HepG2 (cell line): ENCODE measurements around the gene SERINC2. TPM values are rescaled to one million over a fixed set of nuclear protein-coding genes. Genes with fewer than 3 reads are reported as not detected.
A peak's percentile ranks its signal among the peaks of the same experiment; 100 is the strongest.

Experiments used
- ERF ChIP-seq: IDR thresholded peaks from 2 replicates; pipeline ENCODE4 v1.6.1; 2018; ENCODE audit warnings: missing biosample characterization, missing genetic modification reagents
- FOSL2 ChIP-seq: sonication (generic); formaldehyde crosslinking; IDR thresholded peaks from 2 replicates; pipeline ENCODE4 v1.4.0; 2020; ENCODE audit warnings: missing genetic modification reagents
- HOXA9 ChIP-seq: sonication (generic); formaldehyde crosslinking; IDR thresholded peaks from 2 replicates; pipeline ENCODE4 v1.8.1; 2022; ENCODE audit warnings: missing genetic modification reagents, mild to moderate bottlenecking, moderate library complexity, borderline replicate concordance
- NFATC3 ChIP-seq: sonication (generic); formaldehyde crosslinking; IDR thresholded peaks from 2 replicates; pipeline ENCODE4 v1.5.1; 2020; ENCODE audit warnings: mild to moderate bottlenecking, missing genetic modification reagents
- NFIB ChIP-seq: sonication (generic); formaldehyde crosslinking; IDR thresholded peaks from 2 replicates; pipeline ENCODE4 v1.9.0; 2021; ENCODE audit warnings: missing genetic modification reagents, mild to moderate bottlenecking, borderline replicate concordance
- NFYB ChIP-seq: sonication (generic); formaldehyde crosslinking; IDR thresholded peaks from 2 replicates; pipeline ENCODE4 v1.4.0; 2020; ENCODE audit warnings: missing genetic modification reagents
- SP140L ChIP-seq: sonication (generic); formaldehyde crosslinking; IDR thresholded peaks from 2 replicates; pipeline ENCODE4 v1.4.0; 2020; ENCODE audit warnings: missing genetic modification reagents, borderline replicate concordance
- ZNF24 ChIP-seq: fragments of 450-650 bp; IDR thresholded peaks from 2 replicates; pipeline ENCODE4 v1.6.1; 2017; ENCODE audit warnings: antibody characterized with exemption, mild to moderate bottlenecking
- ZNF552 ChIP-seq: sonication (generic); formaldehyde crosslinking; IDR thresholded peaks from 2 replicates; pipeline ENCODE4 v1.9.0; 2022; ENCODE audit warnings: missing genetic modification reagents, mild to moderate bottlenecking, borderline replicate concordance
- polyA plus RNA-seq, 8 experiments: library from polyadenylated mRNA; depleted of rRNA in 3 of 8; stranded (reverse) in 7 of 8; unstranded in 1 of 8; fragments of >200 nt; fragmentation: Illumina TruSeq in 4 of 8; extraction: Trizol in 4 of 8; gene quantifications; 2 replicates each; pipeline versions ENCODE4 v1.2.1 to v1.2.3, GENCODE V29; 2011 to 2016; ENCODE audit warnings: low read depth in 4 of 8, missing spikeins in 1 of 8, mixed read lengths in 1 of 8; ENCODE audit not compliant: insufficient read depth in 1 of 8
- total RNA-seq, 5 experiments: library from RNA; depleted of rRNA; stranded (reverse); fragments of >200 nt; fragmentation: Illumina TruSeq; extraction: Trizol; gene quantifications; 2 replicates each; pipeline ENCODE4 v1.2.3, GENCODE V29; 2016; ENCODE audit warnings: low read depth in 1 of 5
- TF ChIP-seq, protein P1 (sequence below): sonication (generic); formaldehyde crosslinking; IDR thresholded peaks from 2 replicates; pipeline ENCODE4 v1.9.0; 2021; ENCODE audit warnings: missing genetic modification reagents, borderline replicate concordance
- TF ChIP-seq, protein P2 (sequence below): sonication (generic); formaldehyde crosslinking; IDR thresholded peaks from 2 replicates; pipeline ENCODE4 v1.4.0; 2020; ENCODE audit warnings: missing genetic modification reagents
- TF ChIP-seq, protein P3 (sequence below): conservative IDR thresholded peaks from 2 replicates; pipeline ENCODE4 v1.6.1; 2018; ENCODE audit warnings: missing genetic modification reagents
- TF ChIP-seq, protein P4 (sequence below): sonication (generic); formaldehyde crosslinking; IDR thresholded peaks from 2 replicates; pipeline ENCODE4 v1.8.0; 2022; ENCODE audit warnings: missing genetic modification reagents, mild to moderate bottlenecking, borderline replicate concordance

SERINC2 gene
- total and polyA plus RNA-seq, 2 of the 13 experiments (the other 11 are each of a cell fraction or from before 2014, with no cell fraction given), result 4.8 to 126 TPM

DNA sequence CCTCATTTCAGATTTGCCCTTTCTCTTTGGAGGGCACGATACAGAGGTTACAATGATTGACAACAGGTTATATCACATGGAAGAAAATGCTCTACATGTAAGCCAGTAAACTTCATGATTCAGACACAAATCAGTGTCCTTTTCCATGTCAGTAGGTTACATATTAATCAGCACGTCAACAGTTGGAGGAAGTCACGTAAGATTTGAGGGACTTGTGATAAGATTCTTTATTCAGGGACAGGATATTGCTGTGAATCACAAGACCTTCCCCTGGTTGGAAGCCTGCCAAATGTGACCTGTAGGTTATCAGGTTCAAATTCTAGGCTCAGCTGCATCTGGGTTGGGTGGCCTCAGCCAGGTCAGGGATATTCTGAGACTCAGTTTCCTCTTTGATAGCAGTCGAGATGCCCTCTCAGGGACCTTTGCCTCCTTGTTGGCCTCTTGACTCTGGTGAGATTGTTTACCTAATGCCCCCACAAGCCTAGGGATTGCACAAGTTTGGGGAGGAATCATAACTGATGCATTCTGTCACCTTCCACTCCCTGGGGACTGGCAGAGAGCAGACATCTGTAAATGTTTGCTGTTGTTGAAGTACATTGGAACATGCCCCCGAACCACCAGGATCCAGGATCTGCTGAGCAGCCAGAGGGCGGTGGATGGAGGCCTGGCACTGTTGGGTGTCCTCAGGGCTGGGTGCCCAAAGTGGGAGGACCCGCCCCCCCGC, 31.9 kb downstream of the SERINC2 start (continued):
- TF ChIP-seq, protein P1, sequence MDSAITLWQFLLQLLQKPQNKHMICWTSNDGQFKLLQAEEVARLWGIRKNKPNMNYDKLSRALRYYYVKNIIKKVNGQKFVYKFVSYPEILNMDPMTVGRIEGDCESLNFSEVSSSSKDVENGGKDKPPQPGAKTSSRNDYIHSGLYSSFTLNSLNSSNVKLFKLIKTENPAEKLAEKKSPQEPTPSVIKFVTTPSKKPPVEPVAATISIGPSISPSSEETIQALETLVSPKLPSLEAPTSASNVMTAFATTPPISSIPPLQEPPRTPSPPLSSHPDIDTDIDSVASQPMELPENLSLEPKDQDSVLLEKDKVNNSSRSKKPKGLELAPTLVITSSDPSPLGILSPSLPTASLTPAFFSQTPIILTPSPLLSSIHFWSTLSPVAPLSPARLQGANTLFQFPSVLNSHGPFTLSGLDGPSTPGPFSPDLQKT (CRISPR knock-in tag), result no peak
- TF ChIP-seq, protein P2, sequence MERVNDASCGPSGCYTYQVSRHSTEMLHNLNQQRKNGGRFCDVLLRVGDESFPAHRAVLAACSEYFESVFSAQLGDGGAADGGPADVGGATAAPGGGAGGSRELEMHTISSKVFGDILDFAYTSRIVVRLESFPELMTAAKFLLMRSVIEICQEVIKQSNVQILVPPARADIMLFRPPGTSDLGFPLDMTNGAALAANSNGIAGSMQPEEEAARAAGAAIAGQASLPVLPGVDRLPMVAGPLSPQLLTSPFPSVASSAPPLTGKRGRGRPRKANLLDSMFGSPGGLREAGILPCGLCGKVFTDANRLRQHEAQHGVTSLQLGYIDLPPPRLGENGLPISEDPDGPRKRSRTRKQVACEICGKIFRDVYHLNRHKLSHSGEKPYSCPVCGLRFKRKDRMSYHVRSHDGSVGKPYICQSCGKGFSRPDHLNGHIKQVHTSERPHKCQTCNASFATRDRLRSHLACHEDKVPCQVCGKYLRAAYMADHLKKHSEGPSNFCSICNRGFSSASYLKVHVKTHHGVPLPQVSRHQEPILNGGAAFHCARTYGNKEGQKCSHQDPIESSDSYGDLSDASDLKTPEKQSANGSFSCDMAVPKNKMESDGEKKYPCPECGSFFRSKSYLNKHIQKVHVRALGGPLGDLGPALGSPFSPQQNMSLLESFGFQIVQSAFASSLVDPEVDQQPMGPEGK (CRISPR knock-in tag), result peak; percentile 86
- TF ChIP-seq ZNF552, result no peak
- peak; percentile 39; the same call in 1 of the 2 replicates for TF ChIP-seq ERF (CRISPR knock-in tag)
- TF ChIP-seq NFIB (CRISPR knock-in tag), result no peak
- peak; percentile 84 for TF ChIP-seq FOSL2
- TF ChIP-seq, protein P3, sequence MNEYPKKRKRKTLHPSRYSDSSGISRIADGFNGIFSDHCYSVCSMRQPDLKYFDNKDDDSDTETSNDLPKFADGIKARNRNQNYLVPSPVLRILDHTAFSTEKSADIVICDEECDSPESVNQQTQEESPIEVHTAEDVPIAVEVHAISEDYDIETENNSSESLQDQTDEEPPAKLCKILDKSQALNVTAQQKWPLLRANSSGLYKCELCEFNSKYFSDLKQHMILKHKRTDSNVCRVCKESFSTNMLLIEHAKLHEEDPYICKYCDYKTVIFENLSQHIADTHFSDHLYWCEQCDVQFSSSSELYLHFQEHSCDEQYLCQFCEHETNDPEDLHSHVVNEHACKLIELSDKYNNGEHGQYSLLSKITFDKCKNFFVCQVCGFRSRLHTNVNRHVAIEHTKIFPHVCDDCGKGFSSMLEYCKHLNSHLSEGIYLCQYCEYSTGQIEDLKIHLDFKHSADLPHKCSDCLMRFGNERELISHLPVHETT (CRISPR knock-in tag), result no peak
- TF ChIP-seq HOXA9, result no peak
- TF ChIP-seq, protein P4, sequence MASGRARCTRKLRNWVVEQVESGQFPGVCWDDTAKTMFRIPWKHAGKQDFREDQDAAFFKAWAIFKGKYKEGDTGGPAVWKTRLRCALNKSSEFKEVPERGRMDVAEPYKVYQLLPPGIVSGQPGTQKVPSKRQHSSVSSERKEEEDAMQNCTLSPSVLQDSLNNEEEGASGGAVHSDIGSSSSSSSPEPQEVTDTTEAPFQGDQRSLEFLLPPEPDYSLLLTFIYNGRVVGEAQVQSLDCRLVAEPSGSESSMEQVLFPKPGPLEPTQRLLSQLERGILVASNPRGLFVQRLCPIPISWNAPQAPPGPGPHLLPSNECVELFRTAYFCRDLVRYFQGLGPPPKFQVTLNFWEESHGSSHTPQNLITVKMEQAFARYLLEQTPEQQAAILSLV (CRISPR knock-in tag), result no peak; the same call in 1 of the 2 replicates
- no peak for TF ChIP-seq NFYB (CRISPR knock-in tag)
- no peak for TF ChIP-seq ZNF24
- no peak for TF ChIP-seq NFATC3 (CRISPR knock-in tag)
- TF ChIP-seq SP140L, result no peak
